MCF 10A (cell line): ENCODE results near the gene EPHA1. TPM values are rescaled to one million over a fixed set of nuclear protein-coding genes. Genes with fewer than 3 reads are reported as not detected.
"Not testable (repeated sequence)": the region's sequence is repeated elsewhere in the genome, so short reads cannot be mapped to it uniquely, and the experiment has no call there.

Source experiments
- BruUV-seq: library from RNA; stranded (reverse); fragments of 400-500 nt; replicated peaks from 2 replicates; lab custom pipeline; 2021; lab: Mats Ljungman, UMichigan
- CTCF ChIA-PET: fragments of 300-600 bp; sonication (Branson Sonifier 250); formaldehyde crosslinking; extraction: SDS; loops from one replicate; lab custom pipeline; 2021; ENCODE audit warnings: antibody characterized with exemption, inconsistent platforms; lab: Yijun Ruan, JAX
- POLR2A ChIA-PET: fragments of 300-600, 350-650 bp; sonication (Branson Sonifier 250); formaldehyde crosslinking; extraction: SDS; loops from one replicate; lab custom pipeline; 2020; ENCODE audit warnings: antibody characterized with exemption, inconsistent platforms; lab: Yijun Ruan, JAX
- DNase-seq: peaks from one replicate; pipeline ENCODE4 v3.0.0-alpha.2; 2018; ENCODE audit not compliant: unreplicated experiment
- H3K27ac Mint-ChIP-seq: one replicate; pipeline ENCODE4 v1.8.0; 2022; ENCODE audit warnings: mild to moderate bottlenecking, low read depth, mixed read lengths; ENCODE audit not compliant: unreplicated experiment
- H3K27me3 Mint-ChIP-seq: one replicate; pipeline ENCODE4 v1.8.0; 2022; ENCODE audit warnings: mixed read lengths; ENCODE audit not compliant: insufficient read depth, unreplicated experiment
- H3K36me3 Mint-ChIP-seq: one replicate; pipeline ENCODE4 v1.8.0; 2022; ENCODE audit warnings: mild to moderate bottlenecking, moderate library complexity, mixed read lengths; ENCODE audit not compliant: insufficient read depth, unreplicated experiment
- H3K4me1 Mint-ChIP-seq: one replicate; pipeline ENCODE4 v1.8.0; 2022; ENCODE audit warnings: mixed read lengths; ENCODE audit not compliant: insufficient read depth, unreplicated experiment
- H3K4me3 Mint-ChIP-seq: one replicate; pipeline ENCODE4 v1.8.0; 2022; ENCODE audit warnings: mild to moderate bottlenecking, moderate library complexity, mixed read lengths; ENCODE audit not compliant: unreplicated experiment
- H3K9me3 Mint-ChIP-seq: one replicate; pipeline ENCODE4 v1.8.0; 2022; ENCODE audit warnings: mixed read lengths; ENCODE audit not compliant: unreplicated experiment
- CTCF ChIP-seq: fragments of 200-600 bp; IDR thresholded peaks from one replicate; pipeline ENCODE4 v1.8.0; 2022; ENCODE audit warnings: antibody characterized with exemption, mild to moderate bottlenecking; ENCODE audit not compliant: unreplicated experiment
- intact Hi-C: fragments of 100-400 bp; cut with micrococcal nuclease; formaldehyde crosslinking; loops from 2 replicates; pipeline ENCODE4 v1.14.1; 2022
- total RNA-seq: library from RNA; stranded (reverse); gene quantifications from 2 replicates; pipeline ENCODE4 v1.2.3, GENCODE V29; 2022

Gene EPHA1
- total RNA-seq, 1 experiment from 2014 or later, result 0.89 TPM

- BruUV-seq, result no TSS peak
- POLR2A ChIA-PET, result interaction anchor here (0.9 to 1.6 kb wide), 5 partner anchors 9 to 22 kb away, joined by 3 to 8 read pairs (median 3); no protein-coding TSS in a partner anchor
- peaks cover 17% of the 10 kb centered on the region for H3K4me1 Mint-ChIP-seq
- CTCF ChIA-PET, result interaction anchor here (1.0 to 2.9 kb wide), 5 partner anchors 12 to 526 kb away, joined by 3 to 11 read pairs (median 8); partner anchors contain the start of gene EPHA1
- no peaks in the 10 kb centered on the region for H3K27me3 Mint-ChIP-seq
- H3K9me3 Mint-ChIP-seq, result no peaks in the 10 kb centered on the region
- H3K36me3 Mint-ChIP-seq, result peaks cover 48% of the 10 kb centered on the region
- intact Hi-C loops, result no loop called here
- TF ChIP-seq CTCF, result no peak
- DNase-seq, result no peak
- no peak overlapping the region for H3K4me3 Mint-ChIP-seq
- no peak overlapping the region for H3K27ac Mint-ChIP-seq
These were observed 15.8 kb downstream of the EPHA1 start for GRCh38 chr7:143392875-143393266.

GRCh38 chr7:143392427-143392826 lies 16.2 kb downstream of the EPHA1 start:
- DNase-seq, H3K9me3 Mint-ChIP-seq, H3K4me3 Mint-ChIP-seq, BruUV-seq, intact Hi-C loops, H3K27me3 Mint-ChIP-seq: not testable (repeated sequence)
- Mint-ChIP-seq H3K27ac (peak overlapping the region; percentile 63), H3K4me1 (peaks cover 17% of the 10 kb centered on the region), H3K36me3 (peaks cover 50% of the 10 kb centered on the region)
- ChIA-PET CTCF (interaction anchor here (1.1 to 2.9 kb wide), 4 partner anchors 13 to 152 kb away, joined by 3 to 11 read pairs (median 9); partner anchors contain the start of gene EPHA1), POLR2A (interaction anchor here (1.1 to 1.6 kb wide), 4 partner anchors 9 to 24 kb away, joined by 3 to 8 read pairs (median 4); no protein-coding TSS in a partner anchor)

- Mint-ChIP-seq H3K27me3 (no peaks in the 10 kb centered on the region), H3K4me1 (peaks cover 17% of the 10 kb centered on the region), H3K4me3 (no peak overlapping the region), H3K36me3 (peaks cover 50% of the 10 kb centered on the region), H3K27ac (peak overlapping the region; percentile 63), H3K9me3 (no peaks in the 10 kb centered on the region)
- POLR2A ChIA-PET, result interaction anchor here (0.6 to 1.6 kb wide), 5 partner anchors 8 to 244 kb away, joined by 3 to 8 read pairs (median 3); no protein-coding TSS in a partner anchor
- CTCF ChIA-PET, result interaction anchor here (0.5 to 2.9 kb wide), 6 partner anchors 13 to 151 kb away, joined by 3 to 11 read pairs (median 6); partner anchors contain the start of gene EPHA1
- intact Hi-C loops, result no loop called here
- no TSS peak for BruUV-seq
- no peak for TF ChIP-seq CTCF
- DNase-seq, result no peak
These were observed 16.9 kb downstream of the EPHA1 start for GRCh38 chr7:143391462-143392404.

- Mint-ChIP-seq H3K36me3 (peaks cover 50% of the 10 kb centered on the region), H3K27ac (no peak overlapping the region), H3K27me3 (no peaks in the 10 kb centered on the region), H3K4me3 (no peak overlapping the region), H3K9me3 (no peaks in the 10 kb centered on the region), H3K4me1 (peaks cover 17% of the 10 kb centered on the region)
- TF ChIP-seq CTCF, result no peak
- intact Hi-C loops, result no loop called here
- no peak for DNase-seq
- BruUV-seq, result TSS peak; percentile 72
- ChIA-PET POLR2A (interaction anchor here (0.6 to 1.5 kb wide), 5 partner anchors 9 to 243 kb away, joined by 3 to 5 read pairs (median 3); no protein-coding TSS in a partner anchor), CTCF (interaction anchor here (0.5 to 1.6 kb wide), 3 partner anchors 14 to 803 kb away, joined by 3 to 5 read pairs (median 3); no protein-coding TSS in a partner anchor)
These were observed 17.8 kb downstream of the EPHA1 start for GRCh38 chr7:143390773-143391317.
